HG03175 (cell line): ENCODE results near the gene DNM1L.

ENCODE experiments used
- ATAC-seq: cut with Tn5 transposase; IDR thresholded peaks from one replicate; pipeline ENCODE4 v1.9.1; 2021; ENCODE audit warnings: mild to moderate bottlenecking, moderate library complexity; ENCODE audit not compliant: unreplicated experiment

Gene DNM1L

DNA sequence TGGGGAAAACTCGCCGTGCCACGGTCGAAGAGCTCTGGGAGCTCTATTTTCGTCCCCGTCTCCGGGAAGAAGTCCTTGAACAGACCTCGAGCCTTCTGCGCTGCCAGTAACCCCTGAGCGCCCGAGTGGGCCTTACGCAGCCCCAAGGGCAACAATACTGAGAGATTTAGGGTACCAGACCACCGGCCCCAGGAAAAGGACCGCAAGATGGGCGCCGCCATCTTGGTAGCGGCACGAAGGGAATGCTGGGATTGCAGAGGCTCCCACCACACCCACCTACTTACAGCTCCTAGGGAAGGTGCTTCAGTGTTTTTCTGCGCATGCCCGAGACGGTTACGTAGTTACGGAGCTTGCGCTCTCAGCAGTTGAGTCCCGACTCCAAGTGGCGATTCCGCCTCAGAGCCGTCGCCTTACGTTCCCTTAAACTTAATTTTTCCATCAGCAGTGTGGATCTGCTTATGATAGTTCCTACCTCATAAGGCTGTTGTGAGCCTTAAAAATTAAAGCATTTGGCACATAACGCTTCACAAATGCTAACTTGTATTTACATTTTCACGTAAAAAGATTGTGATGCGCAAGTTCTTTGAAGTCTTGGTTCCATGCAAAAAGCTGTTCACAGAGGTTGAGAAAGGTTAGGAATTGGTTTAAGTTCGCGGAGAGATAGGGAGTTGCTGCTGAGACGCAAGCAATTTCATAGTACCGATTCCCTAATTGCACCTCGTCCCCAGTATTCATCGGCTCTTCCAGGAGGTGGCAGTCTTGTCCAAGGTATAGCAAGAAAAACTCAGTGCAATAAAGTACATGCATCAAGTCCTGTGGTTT lies 76.8 kb downstream of the DNM1L start, which contains the start of gene YARS2:
TSS of gene YARS2 (minus strand) at position 244 of the 822 bp plus-strand sequence. CDS start at position 221, 23 bp downstream.
- peak; percentile 81 for ATAC-seq

DNA sequence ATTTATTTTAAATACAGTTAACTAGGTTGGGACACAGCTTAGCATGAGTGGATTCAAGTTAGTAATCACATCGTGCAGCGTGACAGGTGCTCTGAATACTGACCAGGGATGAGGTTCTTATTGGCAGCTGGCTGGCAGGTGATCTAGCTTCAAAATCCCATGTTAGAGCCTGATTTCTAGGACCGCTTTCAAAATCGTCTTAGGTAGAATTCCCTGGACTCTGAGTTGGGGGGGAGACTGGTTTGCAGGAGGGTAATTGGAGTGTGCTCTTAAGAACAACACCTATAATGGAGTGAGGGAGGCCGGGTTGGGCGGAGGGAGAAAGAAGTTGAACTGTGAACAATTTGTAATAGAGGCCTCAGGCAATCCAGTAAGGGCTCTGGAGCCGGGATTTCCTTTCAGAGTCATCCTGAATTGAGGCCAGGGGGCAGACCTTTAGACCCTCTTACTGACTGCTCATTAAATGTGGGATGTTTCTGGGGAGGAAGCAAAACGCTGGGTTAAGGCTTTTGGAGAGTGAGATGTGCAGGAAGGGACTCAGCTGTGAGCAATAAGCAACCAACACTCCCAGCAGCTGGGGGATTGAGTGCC lies 77.5 kb downstream of the DNM1L start:
- no peak for ATAC-seq

GRCh38 chr12:32757157-32757556 lies 78.1 kb downstream of the DNM1L start:
- ATAC-seq = no peak

GRCh38 chr12:32761716-32762115 lies 82.6 kb downstream of the DNM1L start:
- peak; percentile 66 for ATAC-seq

GRCh38 chr12:32765906-32766305 lies 86.8 kb downstream of the DNM1L start:
- no peak for ATAC-seq

- ATAC-seq = no peak
Measured at GRCh38 chr12:32768518-32768917, 89.4 kb downstream of the DNM1L start.

GRCh38 chr12:32770141-32770540 lies 91.0 kb downstream of the DNM1L start:
- ATAC-seq = no peak

DNA sequence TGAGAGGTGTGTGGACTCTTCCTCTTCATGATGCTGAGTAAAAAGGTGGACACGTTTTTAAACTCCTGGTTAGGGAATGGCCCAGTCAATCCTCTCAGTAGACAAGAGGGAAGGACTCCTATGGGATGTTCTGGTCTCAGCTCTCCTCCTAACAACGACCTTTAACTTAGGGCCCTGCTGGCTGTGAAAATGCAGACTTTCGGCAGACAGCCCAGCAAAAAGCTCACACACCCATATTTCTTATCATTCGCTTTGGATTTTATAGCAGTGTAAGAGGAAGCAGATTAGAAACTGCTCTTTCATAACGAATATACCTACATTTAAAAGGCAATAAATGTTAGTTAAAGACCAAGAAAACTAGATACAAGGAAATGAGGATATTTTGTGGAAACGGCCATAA lies 94.6 kb downstream of the DNM1L start:
- ATAC-seq = no peak

DNA sequence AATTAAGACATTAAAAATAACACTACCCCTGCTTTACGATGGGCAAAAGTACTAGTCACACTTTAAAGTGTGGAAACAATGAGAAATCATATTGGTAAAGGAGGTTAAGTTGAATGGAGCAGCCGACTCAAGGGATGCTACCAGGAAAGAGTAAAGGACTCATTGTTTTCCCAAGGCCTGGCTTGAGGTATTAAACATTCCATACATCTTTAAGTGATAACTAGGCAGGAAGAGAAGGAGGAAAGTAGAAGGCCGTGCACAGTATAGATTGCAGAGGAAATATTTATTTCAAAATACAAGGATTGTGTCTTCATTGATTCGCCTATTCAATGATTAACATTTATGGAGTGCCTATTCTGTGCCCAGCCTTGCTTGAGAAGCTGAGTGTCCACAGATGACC lies 97.2 kb downstream of the DNM1L start:
- ATAC-seq = no peak

DNA sequence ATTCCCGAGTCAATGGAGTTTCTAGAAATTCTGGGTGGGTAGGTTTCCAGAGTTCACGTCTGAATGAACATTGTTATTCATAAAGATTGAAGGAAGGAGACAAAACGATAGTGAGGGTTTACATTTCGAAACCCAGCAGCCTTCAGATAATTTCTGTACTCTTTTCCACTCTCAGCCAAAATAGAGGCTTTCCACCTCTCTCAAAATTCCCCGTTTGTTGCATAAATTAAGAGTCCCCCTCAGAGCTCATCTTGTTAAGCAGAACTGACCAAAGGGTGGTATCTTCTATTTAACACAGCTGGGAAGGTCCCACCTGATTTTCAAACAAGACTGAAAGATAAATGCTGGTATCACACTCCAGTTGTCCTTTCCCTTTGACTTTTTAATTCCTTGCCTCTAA lies 98.1 kb downstream of the DNM1L start:
- ATAC-seq = no peak

DNA sequence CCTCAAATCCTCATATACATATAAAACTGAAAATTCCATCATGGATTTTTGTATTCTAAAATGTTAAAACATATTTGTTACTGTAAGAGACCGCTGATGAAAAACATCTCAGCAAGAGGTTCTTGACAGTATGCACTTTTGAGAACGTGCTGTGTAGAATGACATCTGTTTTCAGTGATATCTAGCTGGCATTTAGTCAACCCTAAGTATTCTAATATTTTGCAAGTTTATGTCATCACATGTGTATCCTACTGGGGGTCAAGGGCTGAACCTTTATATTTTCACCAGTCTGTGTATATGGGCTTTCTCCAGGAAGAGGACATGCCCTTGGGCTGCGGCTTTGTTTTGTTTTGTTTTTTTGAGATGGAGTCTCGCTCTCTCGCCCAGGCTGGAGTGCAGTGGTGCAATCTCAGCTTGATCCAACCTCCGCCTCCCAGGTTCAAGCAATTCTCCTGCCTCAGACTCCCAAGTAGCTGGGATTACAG lies 98.6 kb downstream of the DNM1L start:
- no peak for ATAC-seq

DNA sequence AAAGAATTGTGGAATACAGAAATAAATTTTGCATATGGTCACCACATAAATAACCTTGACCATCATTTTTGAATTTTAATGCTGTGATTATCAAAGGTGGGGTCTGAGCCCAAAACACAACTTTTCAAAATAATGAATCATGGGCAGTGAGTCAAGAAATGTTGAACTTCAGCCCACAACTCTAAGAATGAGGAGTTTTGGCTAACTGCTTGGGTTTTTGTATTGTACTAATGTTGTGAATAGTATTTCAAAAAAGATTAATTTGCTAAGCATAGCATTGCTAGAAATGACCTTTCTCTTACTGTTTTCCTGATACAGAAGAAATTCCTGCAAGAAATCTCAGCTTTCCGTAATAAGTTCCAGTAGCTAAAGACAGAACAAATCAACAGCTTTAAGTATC lies 101.0 kb downstream of the DNM1L start:
- no peak for ATAC-seq

DNA sequence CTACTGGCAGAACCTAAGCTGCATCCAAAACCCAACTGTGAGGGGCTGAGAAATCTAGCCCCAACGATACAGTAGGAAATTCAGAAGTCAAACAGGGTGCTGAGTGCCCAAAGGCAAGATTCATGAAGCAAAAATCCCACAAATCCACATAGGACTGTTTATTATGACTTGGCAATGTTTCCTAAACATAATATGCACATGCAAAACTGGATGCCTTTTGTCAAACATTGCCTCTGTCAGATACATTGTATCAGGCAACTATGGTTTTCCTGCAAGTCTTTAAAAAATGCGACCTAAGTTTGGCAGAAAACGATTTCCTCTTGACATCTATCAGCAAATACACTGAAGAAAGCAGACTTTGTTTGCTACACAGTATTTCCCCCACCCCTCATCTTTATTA lies 103.9 kb downstream of the DNM1L start:
- ATAC-seq = no peak

DNA sequence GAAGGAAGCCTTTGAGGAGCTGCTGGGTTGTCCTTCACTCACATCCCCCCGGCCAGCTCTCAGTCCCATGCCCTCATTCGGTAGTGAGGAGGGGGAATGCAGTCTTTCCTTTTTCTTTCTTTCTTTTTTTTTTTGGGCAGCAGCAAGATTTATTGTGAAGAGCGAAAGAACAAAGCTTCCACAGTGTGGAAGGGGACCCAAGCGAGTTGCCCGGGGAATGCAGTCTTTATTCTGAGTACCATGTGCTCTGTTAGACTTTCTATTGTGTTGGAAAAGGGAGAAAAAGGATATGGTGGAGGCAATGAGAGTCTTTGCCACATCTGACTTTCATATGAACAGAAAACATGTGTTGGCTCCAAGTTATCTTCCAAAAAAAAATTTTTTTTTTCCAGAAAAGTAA lies 106.5 kb downstream of the DNM1L start:
- ATAC-seq = no peak

- no peak for ATAC-seq
Measured at GRCh38 chr12:32788405-32788804, 109.3 kb downstream of the DNM1L start.

GRCh38 chr12:32789446-32789845 lies 110.3 kb downstream of the DNM1L start:
- ATAC-seq = no peak

- ATAC-seq = no peak
Measured at GRCh38 chr12:32789916-32790315, 110.8 kb downstream of the DNM1L start.

DNA sequence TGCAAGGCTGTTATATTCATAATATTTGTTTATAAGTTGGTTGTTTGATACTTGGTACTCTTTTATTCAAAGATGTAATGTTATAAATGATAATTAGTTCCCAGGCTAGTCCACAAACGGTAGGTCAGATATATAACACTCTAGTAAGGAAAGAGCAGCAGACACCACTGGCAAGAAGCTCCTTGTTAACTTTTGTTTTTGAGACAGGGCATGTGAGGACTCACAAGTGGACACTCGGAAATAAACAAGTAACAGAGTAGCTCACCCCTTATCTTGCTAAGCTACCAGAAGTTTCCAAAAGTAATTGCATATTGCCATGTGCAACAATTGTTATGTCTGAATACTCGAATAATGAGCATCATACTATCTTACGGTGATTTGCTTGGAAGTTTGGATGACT lies 115.2 kb downstream of the DNM1L start:
- ATAC-seq = no peak
